Right atrium auricular region (tissue), 2 donors: ENCODE data around the gene BTK. TPM values are rescaled to one million over a fixed set of nuclear protein-coding genes. Genes with fewer than 3 reads are reported as not detected.

Source experiments
- DNase-seq: peaks from one replicate; pipeline ENCODE4 v3.0.0-alpha.2; 2019; ENCODE audit warnings: low spot score
- H3K27ac ChIP-seq, 2 donors: fragments of 200-600 bp; sonication (generic); 1 replicate in 1 of 2; 2 replicates in 1 of 2; pipeline ENCODE4 v1.5.1; 2016 to 2019
- H3K27me3 ChIP-seq, 2 donors: fragments of 200-600 bp; sonication (generic); one replicate each; pipeline versions ENCODE4 v1.5.1 to v1.6.0; 2017 to 2019
- H3K36me3 ChIP-seq: fragments of 200-600 bp; sonication (generic); one replicate; pipeline ENCODE4 v1.5.1; 2016
- H3K4me1 ChIP-seq, 2 donors: fragments of 200-600 bp; sonication (generic); one replicate each; pipeline versions ENCODE4 v1.5.1 to v1.6.0; 2017 to 2019
- H3K4me3 ChIP-seq, 2 donors: fragments of 200-600 bp; sonication (generic); 1 replicate in 1 of 2; 2 replicates in 1 of 2; pipeline ENCODE4 v1.5.1; 2017 to 2019; ENCODE audit warnings: mild to moderate bottlenecking in 1 of 2, moderate library complexity in 1 of 2
- H3K9me3 ChIP-seq, 2 donors: fragments of 200-600 bp; sonication (generic); one replicate each; pipeline ENCODE4 v1.5.1; 2019
- total RNA-seq, 2 donors: library from RNA; depleted of rRNA; stranded (reverse); fragments of >200 nt; gene quantifications; one replicate each; pipeline ENCODE4 v1.1.0, GENCODE V29; 2016
- TF ChIP-seq, protein P1 (sequence below), 2 donors: fragments of 200-600 bp; sonication (generic); IDR thresholded peaks; one replicate each; pipeline ENCODE4 v1.5.1; 2019; ENCODE audit warnings: antibody characterized with exemption in 2 of 2

BTK gene
- total RNA-seq: 1 to 10 TPM; 2.1 to 2.4 TPM

DNA sequence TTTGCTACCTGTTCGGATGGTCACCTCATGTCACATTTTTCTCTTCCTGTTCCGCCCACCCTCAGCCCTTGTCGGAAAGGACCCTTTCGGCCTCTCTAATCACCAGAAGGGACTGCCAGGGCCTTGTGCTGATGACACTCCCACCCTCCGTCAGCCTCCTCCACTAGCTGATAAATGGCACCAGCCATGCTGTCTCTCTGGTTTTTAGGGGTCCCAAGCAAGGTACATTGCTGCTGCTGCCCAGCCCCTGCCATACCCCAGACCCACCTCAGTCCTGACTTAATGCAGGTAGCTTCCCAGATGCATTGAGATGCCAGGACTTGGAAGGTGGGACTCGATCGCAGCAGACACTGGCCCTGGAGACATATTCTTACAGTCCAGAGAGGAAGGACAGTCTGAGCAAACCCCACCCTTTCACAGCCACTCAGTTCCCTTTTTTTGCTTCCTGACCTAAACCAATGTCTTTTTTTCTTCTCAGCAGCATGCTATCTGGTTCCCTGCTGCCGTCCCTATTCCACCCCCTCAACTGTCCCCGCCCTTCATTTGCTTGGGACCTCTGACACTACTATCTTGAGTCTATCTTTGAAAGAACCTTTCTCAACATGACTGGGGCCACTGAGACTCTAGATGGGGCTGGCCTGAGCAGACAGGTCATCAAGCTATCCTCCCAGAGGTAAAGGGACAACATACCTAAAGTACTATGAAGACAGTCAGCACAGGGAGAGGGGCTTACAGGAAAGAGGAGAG is at the start of gene BTK:
Gene BTK, minus strand, starts transcription at position 397 of the 747 bp plus-strand sequence. CDS start 10,907 bp downstream, outside the sequence.
- Histone ChIP-seq H3K9me3 (no peaks in the 10 kb centered on the region), H3K36me3 (no peaks in the 10 kb centered on the region), H3K27me3 (no peaks in the 10 kb centered on the region), H3K4me3 (no peak within 1 kb of the TSS), H3K4me1 (no peaks in the 10 kb centered on the region), H3K27ac (no peak within 1 kb of the TSS)
- DNase-seq: no peak
- TF ChIP-seq, protein P1, sequence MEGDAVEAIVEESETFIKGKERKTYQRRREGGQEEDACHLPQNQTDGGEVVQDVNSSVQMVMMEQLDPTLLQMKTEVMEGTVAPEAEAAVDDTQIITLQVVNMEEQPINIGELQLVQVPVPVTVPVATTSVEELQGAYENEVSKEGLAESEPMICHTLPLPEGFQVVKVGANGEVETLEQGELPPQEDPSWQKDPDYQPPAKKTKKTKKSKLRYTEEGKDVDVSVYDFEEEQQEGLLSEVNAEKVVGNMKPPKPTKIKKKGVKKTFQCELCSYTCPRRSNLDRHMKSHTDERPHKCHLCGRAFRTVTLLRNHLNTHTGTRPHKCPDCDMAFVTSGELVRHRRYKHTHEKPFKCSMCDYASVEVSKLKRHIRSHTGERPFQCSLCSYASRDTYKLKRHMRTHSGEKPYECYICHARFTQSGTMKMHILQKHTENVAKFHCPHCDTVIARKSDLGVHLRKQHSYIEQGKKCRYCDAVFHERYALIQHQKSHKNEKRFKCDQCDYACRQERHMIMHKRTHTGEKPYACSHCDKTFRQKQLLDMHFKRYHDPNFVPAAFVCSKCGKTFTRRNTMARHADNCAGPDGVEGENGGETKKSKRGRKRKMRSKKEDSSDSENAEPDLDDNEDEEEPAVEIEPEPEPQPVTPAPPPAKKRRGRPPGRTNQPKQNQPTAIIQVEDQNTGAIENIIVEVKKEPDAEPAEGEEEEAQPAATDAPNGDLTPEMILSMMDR (IDR thresholded peaks at IDR 0.05): no peak

DNA sequence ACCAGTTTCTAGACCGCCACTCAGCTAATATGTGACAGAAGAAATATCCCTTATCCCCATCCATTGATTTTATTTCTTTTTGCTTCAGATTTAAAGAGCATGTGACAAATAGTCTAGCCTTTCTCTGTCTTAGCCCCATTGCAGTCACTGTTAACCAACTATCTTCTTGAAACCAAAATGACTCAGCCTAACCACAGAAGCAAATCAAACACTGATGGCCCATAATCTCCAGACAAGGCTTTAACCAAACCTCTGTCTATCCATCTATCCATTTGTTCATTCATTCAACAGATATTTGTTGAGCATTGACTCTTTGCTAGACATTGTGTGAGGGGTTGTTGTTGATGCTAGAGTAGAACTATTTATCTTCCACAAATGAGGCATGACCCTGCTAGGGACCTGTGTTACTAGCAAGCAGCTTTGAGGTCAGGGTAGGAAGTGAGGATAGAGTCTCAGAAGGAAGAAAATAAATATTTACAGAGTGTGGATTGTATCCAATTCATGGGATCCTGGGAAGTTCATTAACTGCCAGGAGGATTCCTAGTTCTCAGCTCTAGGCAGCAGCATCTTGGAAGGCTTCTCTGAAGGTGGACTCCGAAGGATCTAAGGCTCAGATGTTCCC is 44.6 kb upstream of the BTK start:
- Histone ChIP-seq H3K27me3 (no peaks in the 10 kb centered on the region), H3K4me1 (no peaks in the 10 kb centered on the region), H3K36me3 (peaks cover 14% of the 10 kb centered on the region), H3K9me3 (peaks cover 7 to 12% of the 10 kb centered on the region in 2 donors), H3K27ac (no peak overlapping the region), H3K4me3 (no peak overlapping the region)
- DNase-seq: no peak
- TF ChIP-seq, protein P1 (IDR thresholded peaks at IDR 0.05): no peak

DNA sequence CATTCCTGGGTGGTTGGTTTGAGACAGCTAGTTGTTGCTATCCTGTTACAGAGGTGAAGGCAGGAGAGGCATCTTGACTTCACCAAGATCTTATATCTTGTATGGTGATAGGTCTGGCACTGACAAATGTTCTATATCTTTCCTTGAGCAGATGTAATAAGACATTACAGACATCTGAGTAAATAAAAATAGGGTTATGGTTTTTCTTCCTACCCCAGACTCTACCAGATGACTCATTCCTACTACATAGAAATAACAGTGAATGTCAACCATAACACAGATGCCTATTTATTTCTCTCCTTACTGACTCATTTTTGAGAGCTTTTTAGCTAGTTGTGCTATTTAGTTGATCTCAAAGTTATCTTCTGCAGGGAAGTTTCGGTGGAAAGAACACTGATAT is 43.9 kb upstream of the BTK start:
- peaks cover 14% of the 10 kb centered on the region for H3K36me3 ChIP-seq
- H3K4me1 ChIP-seq: no peaks in the 10 kb centered on the region

DNA sequence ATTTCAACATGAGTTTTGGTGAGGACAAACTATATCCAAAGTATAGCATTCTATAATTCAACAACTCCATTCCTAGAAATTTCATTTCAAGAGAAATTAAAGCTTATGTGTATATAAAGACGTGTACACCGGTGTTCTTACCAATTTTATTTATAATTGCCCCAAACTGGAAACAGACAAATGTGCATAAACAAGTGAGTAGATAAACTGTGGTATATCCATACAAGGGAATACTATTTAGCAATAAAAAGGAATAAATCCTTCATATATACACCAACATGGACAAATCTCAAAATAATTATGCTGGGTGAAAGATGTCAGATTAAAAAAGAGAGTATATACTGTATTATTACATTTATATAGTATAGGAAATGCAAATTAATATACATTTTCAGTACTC is 42.0 kb upstream of the BTK start:
- Histone ChIP-seq H3K4me3 (no peak overlapping the region), H3K36me3 (peaks cover 21% of the 10 kb centered on the region), H3K4me1 (no peaks in the 10 kb centered on the region), H3K9me3 (peaks cover 7 to 12% of the 10 kb centered on the region in 2 donors), H3K27me3 (no peaks in the 10 kb centered on the region), H3K27ac (no peak overlapping the region)
- no peak for DNase-seq
- TF ChIP-seq, protein P1 (IDR thresholded peaks at IDR 0.05): no peak

More for the DNA sequence above, 43.9 kb upstream of the BTK start:
- no peak overlapping the region for H3K27ac ChIP-seq
- TF ChIP-seq, protein P1 (IDR thresholded peaks at IDR 0.05): no peak
- H3K4me3 ChIP-seq: no peak overlapping the region
- H3K27me3 ChIP-seq: no peaks in the 10 kb centered on the region
- no peak for DNase-seq
- peaks cover 7 to 12% of the 10 kb centered on the region in 2 donors for H3K9me3 ChIP-seq

DNA sequence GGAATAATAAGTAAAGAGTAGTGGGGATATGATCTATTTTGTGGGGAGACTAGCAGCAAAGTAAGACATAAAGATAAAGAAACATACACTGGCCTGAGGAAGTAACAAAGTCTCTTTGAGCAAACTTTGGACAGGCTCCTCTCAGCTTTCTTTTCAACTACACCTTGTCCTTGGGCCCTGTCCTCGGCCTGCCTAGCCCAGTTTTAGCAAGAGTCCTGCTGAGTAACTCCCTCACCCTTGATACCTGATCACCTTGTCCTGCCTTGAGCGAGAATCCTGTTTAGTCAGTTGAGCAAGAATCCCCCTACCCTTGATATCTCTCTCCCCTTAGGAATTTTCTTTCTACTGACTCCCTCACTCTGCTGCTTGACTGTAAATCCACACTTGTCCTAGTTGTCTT is 33.5 kb upstream of the BTK start:
- H3K4me1 ChIP-seq: peaks cover 0 to 4% of the 10 kb centered on the region in 2 donors
- TF ChIP-seq, protein P1 (IDR thresholded peaks at IDR 0.05): no peak
- DNase-seq: no peak
- H3K9me3 ChIP-seq: no peaks in the 10 kb centered on the region
- no peak overlapping the region for H3K4me3 ChIP-seq
- no peaks in the 10 kb centered on the region for H3K27me3 ChIP-seq
- H3K27ac ChIP-seq: peak overlapping the region in 1 of 2 donors; percentile 95
- H3K36me3 ChIP-seq: peaks cover 8% of the 10 kb centered on the region
